Parathyroid adenoma (tissue), 2 donors: ENCODE data around the gene EPHB1.

Experiments
- H2AFZ ChIP-seq: fragments of 300-600 bp; sonication (generic); one replicate; pipeline ENCODE4 v1.7.0; 2017; ENCODE audit warnings: antibody characterized with exemption, mild to moderate bottlenecking
- H3K27ac ChIP-seq: fragments of 300-600 bp; sonication (generic); one replicate; pipeline ENCODE4 v1.7.0; 2017
- H3K27me3 ChIP-seq: fragments of 300-600 bp; sonication (generic); one replicate; pipeline ENCODE4 v1.7.0; 2017; ENCODE audit warnings: low read length; ENCODE audit not compliant: control insufficient read depth, insufficient read depth
- H3K36me3 ChIP-seq: fragments of 300-600 bp; sonication (generic); one replicate; pipeline ENCODE4 v1.7.0; 2017; ENCODE audit warnings: low read length; ENCODE audit not compliant: control insufficient read depth, insufficient read depth
- H3K4me1 ChIP-seq: fragments of 300-600 bp; sonication (generic); one replicate; pipeline ENCODE4 v1.7.0; 2017; ENCODE audit warnings: control low read depth
- H3K4me2 ChIP-seq: fragments of 300-600 bp; sonication (generic); one replicate; pipeline ENCODE4 v1.7.0; 2017; ENCODE audit warnings: low read length
- H3K4me3 ChIP-seq: fragments of 300-600 bp; sonication (generic); one replicate; pipeline ENCODE4 v1.7.0; 2017; ENCODE audit warnings: low read depth, low read length
- H3K79me2 ChIP-seq: fragments of 300-600 bp; sonication (generic); one replicate; pipeline ENCODE4 v1.7.0; 2017; ENCODE audit warnings: control low read depth
- H3K9ac ChIP-seq: fragments of 300-600 bp; sonication (generic); one replicate; pipeline ENCODE4 v1.7.0; 2017; ENCODE audit warnings: mild to moderate bottlenecking
- H3K9me3 ChIP-seq: fragments of 300-600 bp; sonication (generic); one replicate; pipeline ENCODE4 v1.7.0; 2017; ENCODE audit warnings: low read length; ENCODE audit not compliant: control insufficient read depth
- TF ChIP-seq, protein P1 (sequence below): fragments of 300-600 bp; sonication (generic); IDR thresholded peaks from one replicate; pipeline ENCODE4 v1.7.0; 2017; ENCODE audit warnings: antibody characterized with exemption, mild to moderate bottlenecking
- donor health status: primary hyperparathyroidism.

EPHB1 gene

DNA sequence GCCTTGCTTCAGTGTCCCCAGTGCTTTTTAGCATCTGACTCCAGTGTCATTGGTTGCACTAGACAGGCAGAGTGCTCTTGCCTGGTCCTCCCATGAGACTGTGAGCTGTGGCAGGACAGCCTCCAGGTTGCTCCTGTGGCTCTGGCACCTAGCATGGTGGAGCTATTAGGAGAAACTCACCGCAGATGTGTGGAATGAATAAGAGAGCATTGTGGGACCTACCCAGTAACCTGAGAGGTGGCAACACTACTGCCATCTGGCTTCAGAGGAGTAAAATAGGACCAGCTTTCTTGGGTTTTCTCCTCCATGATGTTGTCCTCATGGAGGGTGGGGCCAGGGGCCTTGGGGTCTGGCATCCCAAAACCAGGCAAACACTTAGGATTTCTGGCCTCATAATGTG, 183.6 kb downstream of the EPHB1 start:
- no peak overlapping the region for H3K9ac ChIP-seq
- H3K36me3 ChIP-seq = no peaks in the 10 kb centered on the region
- no peak overlapping the region for H3K4me2 ChIP-seq
- no peaks in the 10 kb centered on the region for H3K9me3 ChIP-seq
- no peaks in the 10 kb centered on the region for H3K79me2 ChIP-seq
- no peak overlapping the region for H2AFZ ChIP-seq
- H3K27ac ChIP-seq = no peak overlapping the region
- peaks cover 5% of the 10 kb centered on the region for H3K4me1 ChIP-seq
- no peak overlapping the region for H3K4me3 ChIP-seq
- TF ChIP-seq, protein P1, sequence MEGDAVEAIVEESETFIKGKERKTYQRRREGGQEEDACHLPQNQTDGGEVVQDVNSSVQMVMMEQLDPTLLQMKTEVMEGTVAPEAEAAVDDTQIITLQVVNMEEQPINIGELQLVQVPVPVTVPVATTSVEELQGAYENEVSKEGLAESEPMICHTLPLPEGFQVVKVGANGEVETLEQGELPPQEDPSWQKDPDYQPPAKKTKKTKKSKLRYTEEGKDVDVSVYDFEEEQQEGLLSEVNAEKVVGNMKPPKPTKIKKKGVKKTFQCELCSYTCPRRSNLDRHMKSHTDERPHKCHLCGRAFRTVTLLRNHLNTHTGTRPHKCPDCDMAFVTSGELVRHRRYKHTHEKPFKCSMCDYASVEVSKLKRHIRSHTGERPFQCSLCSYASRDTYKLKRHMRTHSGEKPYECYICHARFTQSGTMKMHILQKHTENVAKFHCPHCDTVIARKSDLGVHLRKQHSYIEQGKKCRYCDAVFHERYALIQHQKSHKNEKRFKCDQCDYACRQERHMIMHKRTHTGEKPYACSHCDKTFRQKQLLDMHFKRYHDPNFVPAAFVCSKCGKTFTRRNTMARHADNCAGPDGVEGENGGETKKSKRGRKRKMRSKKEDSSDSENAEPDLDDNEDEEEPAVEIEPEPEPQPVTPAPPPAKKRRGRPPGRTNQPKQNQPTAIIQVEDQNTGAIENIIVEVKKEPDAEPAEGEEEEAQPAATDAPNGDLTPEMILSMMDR = no peak
- no peaks in the 10 kb centered on the region for H3K27me3 ChIP-seq

DNA sequence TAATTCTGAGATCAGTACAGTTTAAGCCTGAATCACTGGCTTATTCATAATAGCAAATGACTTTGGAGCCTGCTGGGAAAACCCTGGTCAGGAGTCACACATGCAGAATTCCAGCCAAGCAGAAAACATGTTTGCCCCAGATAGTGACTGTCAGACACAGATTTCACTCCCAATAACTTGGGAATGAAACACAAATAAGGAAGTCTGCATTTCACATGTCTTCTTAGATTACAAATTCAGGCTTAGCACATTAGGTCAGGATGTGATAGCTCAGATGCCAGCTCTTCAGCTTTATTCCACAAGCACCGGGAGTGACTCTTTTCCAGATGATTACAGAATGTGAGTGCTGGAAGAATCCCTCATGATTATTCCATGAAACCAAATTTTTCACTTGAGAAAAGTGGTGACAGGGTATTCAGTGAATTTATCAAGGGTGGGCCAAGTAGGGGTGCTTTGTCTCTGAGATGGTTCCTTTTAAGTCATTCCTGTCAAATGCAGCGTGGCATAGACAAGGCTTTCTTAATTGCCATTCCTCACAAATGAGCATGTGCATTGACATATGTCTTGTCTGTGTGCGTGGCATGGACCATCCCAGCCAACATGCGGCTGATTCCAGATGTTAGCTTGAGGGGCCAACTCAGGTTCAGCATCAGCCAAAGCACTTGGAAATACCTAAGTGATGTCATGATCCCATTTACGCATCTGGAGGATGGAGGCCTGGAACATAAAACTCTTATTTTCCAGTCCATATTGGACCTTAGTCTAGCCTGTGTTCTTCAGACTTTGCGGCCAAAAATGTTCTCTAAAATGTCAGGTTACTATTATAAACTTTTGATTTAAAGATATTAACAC, 191.0 kb downstream of the EPHB1 start:
- Histone ChIP-seq H3K9me3 (no peaks in the 10 kb centered on the region), H3K27ac (no peak overlapping the region), H3K4me3 (no peak overlapping the region), H3K4me2 (no peak overlapping the region), H3K36me3 (no peaks in the 10 kb centered on the region), H3K4me1 (peaks cover 5% of the 10 kb centered on the region), H2AFZ (no peak overlapping the region), H3K9ac (no peak overlapping the region), H3K27me3 (no peaks in the 10 kb centered on the region), H3K79me2 (no peaks in the 10 kb centered on the region)
- TF ChIP-seq, protein P1 = no peak

DNA sequence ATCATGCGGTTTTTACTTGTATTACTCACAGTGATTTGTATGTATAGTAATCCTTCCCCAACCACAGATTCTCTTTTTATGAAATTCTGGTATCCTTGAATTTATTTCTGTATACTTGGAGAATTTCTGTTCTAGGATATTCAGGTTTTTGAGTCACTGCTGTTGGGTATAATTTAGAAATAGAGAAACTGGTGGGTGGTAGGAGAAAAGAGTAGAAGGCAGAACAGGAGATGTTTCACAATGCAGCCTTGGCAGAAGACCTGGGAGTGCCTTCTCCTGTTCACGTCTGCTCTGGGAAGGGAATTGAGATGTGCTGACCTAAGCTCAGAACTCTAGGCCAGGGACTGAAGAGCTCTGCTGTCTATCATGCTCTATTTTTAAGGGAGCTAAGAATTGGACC, 193.6 kb downstream of the EPHB1 start:
- no peaks in the 10 kb centered on the region for H3K36me3 ChIP-seq
- no peaks in the 10 kb centered on the region for H3K4me1 ChIP-seq
- H2AFZ ChIP-seq = no peak overlapping the region
- TF ChIP-seq, protein P1 = no peak
- H3K27me3 ChIP-seq = no peaks in the 10 kb centered on the region
- H3K4me2 ChIP-seq = no peak overlapping the region
- no peak overlapping the region for H3K27ac ChIP-seq
- H3K9ac ChIP-seq = no peak overlapping the region
- H3K79me2 ChIP-seq = no peaks in the 10 kb centered on the region
- no peak overlapping the region for H3K4me3 ChIP-seq
- H3K9me3 ChIP-seq = no peaks in the 10 kb centered on the region

DNA sequence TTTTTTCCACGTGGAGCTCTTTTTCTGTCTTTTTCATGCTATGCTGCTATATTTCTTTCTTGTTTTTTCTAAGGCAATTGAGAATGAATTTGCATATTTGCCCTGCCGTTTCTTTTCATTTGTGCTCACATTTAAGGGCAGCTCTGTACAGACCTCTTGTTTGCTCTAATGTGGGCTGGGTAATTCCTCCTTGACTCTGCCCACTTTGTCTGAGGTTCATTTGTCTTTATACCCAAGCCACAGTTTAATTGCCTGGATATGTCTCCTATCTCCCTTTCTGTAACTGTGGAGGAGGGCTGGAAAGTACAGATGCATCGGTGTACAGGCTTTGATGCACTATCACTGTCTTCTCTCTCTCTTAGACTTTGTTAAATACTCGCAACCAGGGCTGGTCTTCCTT, 195.9 kb downstream of the EPHB1 start:
- Histone ChIP-seq H3K4me2 (no peak overlapping the region), H3K27ac (no peak overlapping the region), H3K4me3 (no peak overlapping the region), H3K79me2 (no peaks in the 10 kb centered on the region), H3K27me3 (no peaks in the 10 kb centered on the region), H3K4me1 (no peaks in the 10 kb centered on the region), H3K36me3 (no peaks in the 10 kb centered on the region), H3K9me3 (no peaks in the 10 kb centered on the region), H2AFZ (no peak overlapping the region), H3K9ac (no peak overlapping the region)
- TF ChIP-seq, protein P1 = no peak
